GM19328 (cell line): ENCODE measurements around the gene LMO7.

ENCODE experiments used
- ATAC-seq: cut with Tn5 transposase; IDR thresholded peaks from one replicate; pipeline ENCODE4 v1.9.1; 2021; ENCODE audit warnings: mild to moderate bottlenecking, moderate library complexity; ENCODE audit not compliant: unreplicated experiment

The LMO7 gene

DNA sequence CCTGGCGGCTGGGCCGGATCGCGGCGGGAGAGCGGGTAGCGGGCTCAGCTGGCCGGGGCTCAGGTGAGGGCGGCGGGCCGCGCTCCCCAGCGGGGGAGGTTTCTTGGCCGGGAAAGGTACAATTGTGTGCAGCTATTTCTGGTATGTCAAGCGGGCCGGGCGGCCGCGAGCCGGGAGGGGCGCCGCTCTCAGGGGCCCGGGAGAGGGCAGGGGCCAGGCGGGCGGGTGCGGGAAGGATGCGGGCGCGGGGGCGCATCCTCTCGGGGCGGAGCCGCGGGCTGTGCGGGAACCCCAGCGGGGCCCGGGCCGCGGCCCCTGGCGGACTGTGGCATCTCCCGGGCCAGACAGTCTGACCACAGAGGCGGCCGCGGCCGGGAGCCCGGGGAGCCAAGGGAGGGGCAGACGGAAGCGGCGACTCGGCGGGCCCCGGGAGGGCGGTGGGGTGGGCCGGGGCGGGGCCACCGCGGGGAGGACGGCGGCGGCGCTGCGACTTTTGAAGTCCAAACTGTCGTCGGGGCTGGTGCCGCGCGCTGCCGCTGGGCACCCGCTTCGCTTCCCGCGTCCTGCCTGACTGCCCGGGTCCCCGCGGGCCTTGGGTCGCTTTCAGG is at the start of gene LMO7:
TSS of gene LMO7 (plus strand) at position 503 of the 608 bp plus-strand sequence. CDS start 328 bp downstream, outside the sequence.
- ATAC-seq = peak; percentile 53

DNA sequence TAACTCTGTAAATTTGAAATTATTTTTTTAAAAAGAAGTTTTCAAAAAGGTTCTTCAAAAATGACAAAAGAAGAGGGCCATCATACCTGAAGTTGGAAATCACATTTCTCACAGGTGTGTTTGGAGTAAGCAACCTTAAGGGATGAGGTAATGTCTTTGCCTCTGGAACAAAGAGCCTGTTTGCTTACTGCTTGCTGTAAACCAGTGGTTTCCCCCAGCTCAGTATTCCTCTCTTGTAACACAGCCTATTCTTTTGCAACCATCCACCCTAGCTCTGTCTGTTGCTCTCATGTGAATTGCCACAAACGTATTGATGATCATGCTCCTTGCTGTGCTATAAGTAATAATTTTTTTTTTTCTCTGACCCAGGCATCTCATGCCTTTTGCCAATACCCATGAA is 48.5 kb upstream of the LMO7 start:
- ATAC-seq = no peak

DNA sequence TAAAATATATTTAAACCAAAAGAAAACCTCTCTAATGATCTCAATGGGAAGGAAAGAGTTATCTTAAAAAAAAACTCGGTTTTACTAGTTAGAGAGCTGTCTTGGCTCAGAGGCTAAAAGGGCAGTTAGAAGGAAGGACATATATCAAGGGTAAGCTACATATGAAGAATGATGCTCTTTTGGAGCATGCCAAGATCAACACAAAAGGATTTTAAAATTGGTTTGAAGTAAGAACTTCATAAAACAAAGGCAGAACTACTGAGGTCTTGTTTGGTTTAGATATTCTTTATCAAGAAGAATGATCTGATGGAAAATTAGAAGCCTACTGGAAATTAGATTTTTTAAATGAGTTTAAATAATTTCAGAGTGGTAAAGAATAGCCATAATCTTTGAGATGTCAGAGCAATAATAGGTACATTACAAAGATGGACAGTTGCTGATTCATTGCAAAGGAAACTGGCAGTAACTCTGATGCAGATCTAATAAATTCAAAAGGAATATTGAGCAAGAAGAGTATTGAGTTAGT is 39.4 kb upstream of the LMO7 start:
- no peak for ATAC-seq

DNA sequence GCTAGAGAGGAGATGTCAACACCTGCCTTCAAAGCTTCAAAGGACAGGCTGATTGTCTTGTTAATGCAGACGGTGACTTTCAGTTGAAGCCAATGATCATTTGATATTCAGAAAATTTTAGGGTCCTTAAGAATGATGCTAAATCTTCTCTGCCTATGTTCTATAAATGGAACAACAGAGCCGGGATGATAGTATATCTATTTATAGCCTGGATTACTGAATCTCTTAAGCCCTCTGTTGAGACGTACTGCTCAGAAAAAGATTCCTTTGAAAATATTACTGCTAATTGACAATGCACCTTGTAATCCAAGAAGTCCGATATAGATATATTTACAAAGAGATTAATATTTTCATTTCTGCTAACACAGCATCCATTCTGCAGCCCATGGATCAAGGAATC is 35.8 kb upstream of the LMO7 start:
- no peak for ATAC-seq

DNA sequence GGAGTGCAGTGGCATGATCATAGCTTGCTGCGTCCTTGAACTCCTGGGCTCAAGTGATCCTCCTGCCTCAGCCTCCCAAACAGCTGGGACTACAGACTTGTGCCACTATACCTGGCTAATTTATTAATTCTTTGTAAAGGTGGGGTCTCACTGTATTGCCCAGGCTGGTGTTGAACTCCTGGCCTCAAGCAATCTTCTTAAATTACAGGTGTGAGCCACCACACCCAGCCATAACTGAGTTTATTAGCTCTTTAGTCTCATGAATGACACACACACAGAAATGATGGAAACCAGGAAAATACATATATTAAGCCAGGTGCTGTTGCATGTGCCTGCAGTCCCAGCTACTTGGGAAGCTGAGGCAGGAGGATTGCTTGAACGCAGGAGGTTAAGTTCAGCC is 33.1 kb upstream of the LMO7 start:
- no peak for ATAC-seq

DNA sequence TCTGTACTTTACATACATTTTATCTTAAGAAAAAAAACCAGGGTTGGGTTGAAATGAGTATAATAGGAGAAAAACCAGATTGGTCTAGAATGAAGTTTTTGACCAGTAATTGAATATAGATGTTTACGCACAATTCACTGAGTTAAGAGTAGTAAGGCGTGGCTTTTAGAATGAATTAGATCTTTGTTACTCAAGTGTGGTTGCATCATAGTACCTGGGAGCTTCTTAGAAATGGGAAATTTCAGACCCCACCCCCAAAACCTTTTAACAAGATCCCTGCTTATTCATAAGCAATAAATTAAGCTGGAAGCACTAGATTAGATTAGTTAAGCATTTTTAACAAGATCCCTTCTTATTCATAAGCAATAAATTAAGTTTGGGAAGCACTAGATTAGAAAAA is 28.7 kb upstream of the LMO7 start:
- ATAC-seq = no peak

DNA sequence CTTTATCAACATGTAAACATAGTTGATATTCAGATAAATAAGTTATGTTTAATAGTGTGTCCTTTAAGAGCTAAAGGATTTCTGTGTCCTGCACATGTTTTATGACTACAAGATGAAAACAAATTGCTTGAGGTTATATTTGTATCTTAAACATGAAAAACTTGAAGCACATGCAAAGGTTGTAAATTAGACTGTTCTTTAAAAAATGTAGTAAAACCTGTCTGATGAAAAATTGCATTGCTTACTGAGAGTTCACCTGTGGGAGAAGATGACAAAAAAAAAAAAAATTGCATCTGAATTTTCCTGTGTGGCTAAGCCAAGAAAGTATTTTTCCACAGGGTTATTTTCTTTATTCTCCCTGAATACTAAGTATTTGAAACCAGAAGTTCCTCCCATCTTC is 25.7 kb upstream of the LMO7 start:
- no peak for ATAC-seq

DNA sequence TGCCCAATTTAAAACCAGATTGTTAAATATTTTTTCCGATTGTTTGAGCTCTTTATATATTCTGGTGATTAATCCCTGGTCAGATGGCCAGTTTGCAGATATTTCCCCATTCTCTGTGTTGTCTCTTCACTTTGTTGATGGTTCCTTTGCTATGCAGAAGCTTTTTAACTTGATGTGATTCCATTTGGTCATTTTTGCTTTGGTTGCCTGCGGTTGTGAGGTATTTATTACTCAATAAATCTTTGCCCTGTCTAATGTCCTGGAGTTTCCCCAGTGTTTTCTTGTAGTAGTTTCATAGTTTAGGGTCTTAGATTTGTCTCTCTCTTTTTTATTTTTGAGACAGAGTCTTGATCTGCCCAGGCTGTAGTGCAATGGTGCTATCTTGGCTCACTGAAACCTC is 23.8 kb upstream of the LMO7 start:
- no peak for ATAC-seq

DNA sequence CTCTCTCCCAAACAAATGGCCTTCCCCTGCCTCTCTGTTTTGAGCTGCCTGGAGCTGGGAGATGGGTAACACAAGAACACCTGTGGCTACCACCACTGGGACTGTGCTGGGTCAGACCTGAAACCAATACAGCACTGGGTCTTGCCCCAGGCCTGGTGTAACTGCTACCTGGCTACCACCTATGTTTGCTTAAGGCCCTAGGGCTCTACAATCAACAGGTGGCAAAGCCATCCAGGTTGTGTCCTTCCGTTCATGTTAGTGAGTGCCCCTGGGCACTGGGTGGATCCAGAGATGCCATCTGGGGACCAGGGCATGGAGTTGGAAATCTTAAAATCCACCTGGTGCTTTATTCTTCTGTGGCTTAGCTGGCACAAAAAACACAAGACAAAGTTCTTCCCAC is 18.9 kb upstream of the LMO7 start:
- no peak for ATAC-seq

DNA sequence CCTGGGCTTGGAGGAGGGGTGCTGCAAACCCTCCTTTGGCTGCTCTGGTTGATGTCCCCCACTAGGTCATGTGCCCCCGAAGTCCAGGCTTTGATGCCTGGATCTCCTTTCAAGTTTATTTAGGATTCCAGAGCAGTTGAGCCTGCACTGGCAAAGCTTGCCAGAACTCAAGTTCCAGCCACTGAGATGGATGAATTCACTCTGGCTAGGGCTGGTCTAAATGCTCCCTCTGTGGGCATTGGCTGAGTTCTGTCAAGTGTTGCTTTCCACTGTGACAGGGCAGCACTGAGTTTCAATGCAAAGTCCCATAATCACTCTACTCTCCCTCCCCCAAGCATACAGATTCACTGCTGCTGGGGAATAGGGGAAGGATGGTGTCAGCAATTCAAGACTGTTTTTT is 17.8 kb upstream of the LMO7 start:
- ATAC-seq = no peak

DNA sequence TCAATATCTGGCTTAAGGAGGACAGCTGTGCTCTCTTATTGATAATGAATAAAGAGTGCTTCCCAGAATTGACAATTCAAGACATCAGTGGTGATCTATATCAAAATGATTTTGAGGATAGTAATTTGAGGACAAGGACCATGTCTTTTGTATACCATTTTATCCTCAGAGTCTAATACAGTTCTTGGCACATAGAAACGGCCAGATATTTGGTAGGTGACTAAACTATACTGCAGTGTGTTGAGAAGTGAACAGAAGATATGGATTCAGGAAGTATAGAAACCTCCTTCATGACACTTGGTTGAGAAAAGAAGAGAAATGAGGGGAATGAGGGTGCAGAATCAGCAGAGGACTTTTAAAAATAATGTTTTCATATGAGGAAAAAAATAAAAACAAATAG is 16.1 kb upstream of the LMO7 start:
- ATAC-seq = no peak

DNA sequence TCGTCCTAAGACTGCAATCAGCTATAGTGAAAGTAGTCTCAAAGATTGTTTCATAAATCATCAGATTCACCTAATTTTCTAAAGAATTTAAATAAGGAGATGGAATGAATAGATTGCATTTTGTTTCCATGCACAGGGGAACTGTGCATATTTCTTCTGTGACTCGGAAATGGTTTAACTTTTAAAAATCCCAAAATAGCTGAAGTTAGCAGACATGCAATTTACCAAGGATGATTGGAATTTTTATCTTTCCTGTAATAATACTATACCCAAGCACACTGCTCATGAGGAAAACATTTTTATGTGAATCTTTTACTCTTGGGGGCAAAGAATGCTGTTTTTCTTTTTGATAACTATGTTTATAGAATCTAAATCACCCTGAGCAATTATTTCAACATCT is 15.0 kb upstream of the LMO7 start:
- no peak for ATAC-seq

DNA sequence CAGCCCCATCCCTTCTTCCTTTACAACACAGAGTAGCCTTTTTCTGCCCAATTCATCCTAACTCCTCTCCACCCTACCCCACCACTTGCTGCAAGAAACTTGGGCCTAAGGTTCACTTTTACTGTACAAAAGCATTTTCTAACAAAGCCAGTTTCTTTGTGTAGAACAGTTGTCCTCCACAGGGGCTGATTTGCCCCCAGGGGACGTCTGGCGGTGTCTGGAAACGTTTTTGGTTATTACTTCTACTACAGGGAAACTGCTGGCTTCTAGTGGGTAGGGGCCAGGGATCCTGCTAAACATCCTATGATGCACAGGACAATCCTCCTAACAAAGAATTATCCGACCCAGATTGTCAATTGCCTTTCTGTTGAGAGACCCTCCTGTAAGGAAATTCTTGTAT is 7.3 kb upstream of the LMO7 start:
- ATAC-seq = no peak

DNA sequence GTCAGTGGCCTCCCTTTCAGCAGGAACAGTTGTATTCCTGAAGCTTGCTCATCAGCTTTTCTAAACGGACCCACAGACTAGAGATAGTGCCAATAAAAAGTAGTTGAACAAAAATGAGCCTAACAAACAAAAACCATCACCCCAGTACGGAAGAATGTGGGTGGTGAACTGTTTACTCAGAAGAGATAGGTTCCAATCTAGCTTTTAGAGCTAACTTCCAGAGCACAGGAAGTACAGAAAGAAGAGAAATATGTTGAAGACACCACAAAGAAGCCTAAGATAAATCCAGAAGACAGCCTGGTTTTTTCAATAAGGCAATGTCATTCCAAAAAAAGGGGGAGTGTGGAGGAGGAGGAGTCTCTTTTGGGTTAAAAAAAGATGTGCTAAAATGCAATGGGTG is 2.8 kb upstream of the LMO7 start:
- ATAC-seq = no peak

DNA sequence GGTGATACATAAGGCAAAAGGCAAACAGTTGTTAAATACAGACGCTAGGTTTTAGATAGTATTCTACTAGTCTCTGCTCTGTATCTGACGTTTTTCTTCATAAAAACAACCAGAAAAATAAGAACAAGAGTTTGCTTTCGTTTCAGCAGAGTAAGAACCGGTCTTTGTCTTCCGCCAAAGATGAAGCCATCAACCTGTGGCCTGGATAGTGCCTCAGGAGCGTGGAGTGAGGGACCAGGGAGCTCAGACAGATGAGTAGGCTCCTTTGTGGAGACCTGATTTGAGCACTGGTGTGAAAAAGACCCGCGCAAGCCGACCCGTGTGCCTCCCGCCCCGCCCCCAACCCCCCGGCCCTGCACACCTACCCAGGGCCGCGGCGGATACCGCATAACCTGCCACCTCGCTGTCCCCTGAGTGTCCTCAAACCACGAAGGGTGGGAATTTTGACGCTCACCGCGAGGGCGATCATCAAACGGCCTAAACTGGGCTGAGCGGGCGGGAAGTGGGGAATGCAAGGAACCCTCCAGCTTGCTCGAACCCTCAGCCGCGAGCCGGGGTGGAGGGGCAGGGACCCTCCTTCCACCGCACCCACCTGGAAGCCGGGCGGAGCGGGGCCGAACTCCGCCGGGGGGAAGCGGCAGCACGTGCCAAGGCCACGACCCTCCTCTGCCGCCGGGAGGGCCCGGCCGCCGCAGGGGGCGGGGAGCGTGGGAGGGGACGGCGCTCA is 866 bp upstream of the LMO7 start:
- ATAC-seq = no peak

DNA sequence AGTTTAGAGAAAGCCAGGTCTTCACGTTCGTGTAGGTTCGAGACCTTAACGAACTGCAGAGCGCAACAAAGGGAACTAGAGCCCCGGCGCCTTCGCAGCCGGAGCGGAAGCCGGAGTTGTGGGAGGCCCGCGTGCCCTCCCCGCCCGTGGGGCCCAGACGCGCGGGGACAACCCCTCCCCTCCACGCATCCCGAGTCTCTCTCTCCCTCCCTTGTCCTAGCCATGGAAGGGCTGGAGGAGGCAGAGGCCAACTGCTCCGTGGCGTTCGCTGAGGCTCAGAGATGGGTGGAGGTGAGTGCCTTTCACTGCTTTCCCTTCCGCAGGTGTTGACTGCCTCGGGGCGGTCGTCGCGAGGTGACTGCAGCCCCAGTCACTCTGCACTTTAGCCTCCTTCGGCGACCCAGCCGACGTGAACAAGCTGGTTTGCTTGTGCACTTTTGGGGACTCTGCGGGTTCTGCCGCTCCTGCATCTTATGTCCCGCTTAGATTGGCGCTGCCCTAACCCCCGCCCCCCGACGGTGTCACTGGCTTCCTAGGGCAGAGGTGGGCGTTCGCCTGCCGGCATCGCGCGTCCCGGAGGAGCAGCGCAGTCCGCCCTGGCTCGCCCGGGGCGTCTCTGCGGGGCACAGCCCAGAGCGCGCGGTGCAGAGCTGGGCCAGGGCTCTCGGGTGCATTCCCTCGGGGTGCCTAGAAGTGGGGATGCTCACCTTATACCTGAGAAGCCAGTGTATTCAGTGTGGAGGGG is 478 bp downstream of the LMO7 start:
- ATAC-seq = peak; percentile 46

DNA sequence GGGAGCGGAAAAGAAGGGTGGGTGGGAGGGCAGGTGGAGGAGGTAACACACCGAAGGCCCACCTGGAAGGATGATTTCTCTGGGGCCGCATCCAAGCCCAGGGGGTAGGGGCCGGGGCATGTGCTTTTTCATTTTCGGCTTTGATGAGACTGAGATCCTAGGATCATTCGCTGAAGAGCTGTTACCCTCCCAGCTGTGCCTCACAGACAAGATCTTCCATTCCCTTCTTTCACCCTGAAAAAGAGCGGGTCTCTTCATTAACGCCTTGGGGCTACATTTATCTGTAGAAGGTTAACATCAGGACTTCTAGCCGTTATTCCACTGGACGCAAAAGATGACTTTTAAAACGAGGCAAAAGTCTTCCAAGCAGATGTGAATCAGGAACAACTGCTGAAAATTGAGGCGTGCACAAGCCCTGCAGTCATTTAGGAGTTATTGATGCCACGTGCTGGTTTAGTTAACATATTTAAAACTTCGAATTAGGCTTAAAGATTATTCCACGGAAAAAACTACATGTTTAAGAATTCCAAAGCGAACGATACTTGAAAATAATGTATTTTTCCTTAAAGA is 1.1 kb downstream of the LMO7 start:
- ATAC-seq = no peak

DNA sequence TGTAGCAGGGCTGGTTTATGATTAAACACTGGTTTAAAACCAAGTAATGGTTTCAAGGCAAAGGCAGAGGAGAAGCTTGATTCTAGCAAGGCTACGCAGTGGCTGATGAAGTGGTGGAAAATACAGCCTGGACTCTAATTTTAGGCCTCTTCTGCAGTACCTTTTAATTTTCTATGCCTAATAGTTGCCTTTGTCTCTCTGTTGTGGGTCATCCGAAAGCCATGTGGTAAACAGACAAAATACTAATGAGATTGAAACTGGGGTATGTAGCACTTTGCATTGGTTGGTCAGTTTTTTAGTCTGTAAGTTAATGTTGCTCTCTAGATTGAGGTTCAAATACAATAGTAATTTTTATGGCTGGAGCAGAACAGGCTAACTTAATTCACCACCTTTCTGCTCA is 3.3 kb downstream of the LMO7 start:
- no peak for ATAC-seq

DNA sequence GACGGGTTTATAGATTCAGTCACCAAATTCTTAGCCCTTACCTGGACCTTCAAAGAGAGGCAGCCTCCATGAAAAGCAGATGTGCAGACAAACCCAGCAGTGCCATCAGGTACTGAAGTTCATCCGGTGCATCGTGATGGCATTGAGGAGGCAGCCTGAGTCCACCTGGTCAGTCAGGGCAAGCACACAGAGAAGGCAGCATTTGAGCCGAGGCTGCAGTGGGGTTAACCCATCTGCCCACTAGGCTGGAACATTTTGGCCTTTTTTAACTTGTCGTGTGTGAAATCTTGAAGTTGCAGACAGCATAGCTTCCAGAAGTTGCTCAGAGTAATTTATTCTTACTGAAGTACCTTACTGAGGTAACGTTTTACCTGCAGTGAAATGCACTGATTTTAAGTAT is 4.9 kb downstream of the LMO7 start:
- ATAC-seq = no peak

DNA sequence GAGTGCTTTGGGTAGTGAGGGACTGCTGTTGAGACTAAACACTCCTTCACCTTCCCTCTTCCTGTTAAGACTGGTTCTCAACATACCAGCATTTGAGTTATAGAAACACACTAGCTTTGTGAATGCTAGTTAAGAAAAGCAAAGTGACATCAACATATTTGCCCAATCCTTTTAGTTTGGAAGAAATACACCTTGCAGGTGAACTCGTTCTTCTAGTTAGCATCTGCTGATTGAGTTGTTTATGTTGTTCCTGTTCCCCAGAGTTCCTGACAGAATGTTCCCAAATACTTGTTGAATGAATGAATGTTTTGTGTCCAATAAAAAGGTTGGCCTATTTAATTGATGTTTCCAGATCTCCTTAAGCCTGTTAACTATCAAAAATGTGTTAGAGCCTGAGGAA is 7.1 kb downstream of the LMO7 start:
- ATAC-seq = no peak

DNA sequence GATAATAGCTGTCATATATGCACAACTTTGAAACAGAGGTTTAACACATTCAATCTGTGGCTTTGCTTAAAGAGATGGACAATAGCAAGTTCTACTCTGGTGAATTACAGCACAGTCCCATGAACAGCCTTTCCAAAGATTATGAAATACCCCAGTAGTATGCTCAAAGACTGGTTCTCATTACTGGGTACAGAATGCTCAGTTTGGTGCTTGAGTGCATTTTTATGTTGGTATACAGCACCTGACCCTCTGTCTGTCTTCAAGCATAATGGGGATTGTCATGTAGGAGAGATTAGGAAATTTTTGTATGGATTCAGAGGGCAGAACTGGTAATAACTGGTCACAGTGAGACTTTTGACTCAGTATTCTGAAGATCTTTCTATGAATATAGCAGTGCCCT is 7.6 kb downstream of the LMO7 start:
- no peak for ATAC-seq

DNA sequence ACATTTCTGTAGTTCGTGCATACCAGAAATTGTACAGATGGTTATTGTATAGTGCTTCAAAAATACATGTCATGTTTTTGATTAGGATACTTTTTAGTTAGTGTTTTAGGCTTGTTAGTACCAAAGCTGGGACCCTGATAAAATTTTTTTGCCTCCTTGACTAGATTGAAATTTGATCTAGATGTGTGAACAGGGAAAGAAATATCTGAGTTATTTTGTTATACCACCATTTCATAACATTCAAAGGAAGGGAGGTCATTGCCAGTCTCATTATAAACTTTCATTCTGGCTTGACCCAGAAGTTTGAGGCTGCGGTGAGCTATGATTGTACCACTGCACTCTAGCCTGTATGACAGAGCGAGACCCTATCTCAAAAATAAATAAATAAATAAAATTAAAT is 9.0 kb downstream of the LMO7 start:
- no peak for ATAC-seq
